H1 (cell line): ENCODE data around the gene HSD17B2. TPM values are rescaled to one million over a fixed set of nuclear protein-coding genes. Genes with fewer than 3 reads are reported as not detected.

Experiments used
- CTCF ChIA-PET: fragments of 300-600 bp; sonication (Branson Sonifier 250); formaldehyde crosslinking; loops from one replicate; lab custom pipeline; 2021; ENCODE audit not compliant: partially characterized antibody; lab: Charles Lee
- POLR2A ChIA-PET: fragments of 300-600 bp; sonication (Branson Sonifier 250); formaldehyde crosslinking; loops from one replicate; lab custom pipeline; 2021; ENCODE audit warnings: inconsistent platforms; ENCODE audit not compliant: partially characterized antibody; lab: Charles Lee
- DNase-seq, 2 experiments: peaks; one replicate each; pipeline versions ENCODE4 v3.0.0 to v3.0.0-alpha.2; 2010 to 2022; ENCODE audit warnings: low spot score in 2 of 2, low read depth in 1 of 2, mixed read lengths in 1 of 2
- FAIRE-seq: peaks from 2 replicates; lab custom pipeline; 2011; peaks lifted over from hg19 to GRCh38; lab: Jason Lieb, UNC
- H2AFZ ChIP-seq: 2 replicates; pipeline ENCODE4 v1.8.1; 2012; ENCODE audit warnings: low read length, inconsistent platforms
- H2AK5ac ChIP-seq: 2 replicates; pipeline ENCODE4 v1.6.1; 2013; ENCODE audit warnings: low read depth, low read length
- H2BK120ac ChIP-seq: replicated peaks from 2 replicates; pipeline ENCODE3; 2013; ENCODE audit warnings: low read depth, low read length, inconsistent platforms
- H2BK12ac ChIP-seq: 2 replicates; pipeline ENCODE4 v1.6.1; 2013; ENCODE audit warnings: low read depth, low read length
- H2BK15ac ChIP-seq: 2 replicates; pipeline ENCODE4 v1.6.1; 2013; ENCODE audit warnings: low read length
- H2BK20ac ChIP-seq: 2 replicates; pipeline ENCODE4 v1.6.1; 2013; ENCODE audit warnings: low read length
- H2BK5ac ChIP-seq: 2 replicates; pipeline ENCODE4 v1.6.1; 2013; ENCODE audit warnings: low read depth, low read length
- H3K14ac ChIP-seq: 2 replicates; pipeline ENCODE4 v1.6.1; 2013; ENCODE audit warnings: inconsistent platforms; ENCODE audit not compliant: insufficient read length
- H3K18ac ChIP-seq: 2 replicates; pipeline ENCODE4 v1.6.1; 2013; ENCODE audit warnings: low read length; ENCODE audit errors: extremely low read depth
- H3K23ac ChIP-seq: 2 replicates; pipeline ENCODE4 v1.6.1; 2013; ENCODE audit warnings: inconsistent platforms; ENCODE audit not compliant: insufficient read length
- H3K23me2 ChIP-seq: 2 replicates; pipeline ENCODE4 v1.6.1; 2013; ENCODE audit warnings: low read depth, low read length
- H3K27ac ChIP-seq: 2 replicates; pipeline ENCODE4 v1.6.1; 2011; ENCODE audit warnings: low read depth, low read length, inconsistent platforms
- H3K27me3 ChIP-seq, 4 experiments: replicated peaks in 1 of 4; 1 replicate in 1 of 4; 2 replicates in 3 of 4; pipeline versions ENCODE4 v1.6.1 to v1.8.1; 2011 to 2013; ENCODE audit warnings: low read length in 3 of 4, mild to moderate bottlenecking in 3 of 4, inconsistent platforms in 2 of 4, mixed read lengths in 2 of 4, moderate library complexity in 1 of 4; ENCODE audit not compliant: control insufficient read depth in 3 of 4, insufficient read depth in 3 of 4; ENCODE audit errors: extremely low read depth in 1 of 4
- H3K36me3 ChIP-seq, 4 experiments: 2 replicates each; pipeline versions ENCODE4 v1.6.1 to v1.8.1; 2011 to 2013; ENCODE audit warnings: mild to moderate bottlenecking in 4 of 4, low read length in 3 of 4, moderate library complexity in 2 of 4, control low read depth in 1 of 4, inconsistent platforms in 1 of 4; ENCODE audit not compliant: insufficient read depth in 4 of 4, control insufficient read depth in 2 of 4
- H3K4ac ChIP-seq: replicated peaks from 2 replicates; pipeline ENCODE3; 2013; ENCODE audit warnings: low read length, low read depth, mixed read lengths, inconsistent platforms; ENCODE audit not compliant: insufficient read length
- H3K4me1 ChIP-seq, 4 experiments: replicated peaks in 1 of 4; 1 replicate in 1 of 4; 2 replicates in 3 of 4; pipeline versions ENCODE4 v1.6.1 to v1.8.1; 2011 to 2013; ENCODE audit warnings: low read length in 3 of 4, inconsistent platforms in 2 of 4, mixed read lengths in 1 of 4; ENCODE audit not compliant: insufficient read depth in 4 of 4, control insufficient read depth in 3 of 4
- H3K4me2 ChIP-seq, 2 experiments: 2 replicates each; pipeline versions ENCODE4 v1.6.1 to v1.8.1; 2011 to 2013; ENCODE audit warnings: low read depth in 2 of 2, low read length in 2 of 2, control low read depth in 1 of 2, inconsistent platforms in 1 of 2, mild to moderate bottlenecking in 1 of 2; ENCODE audit not compliant: insufficient read depth in 1 of 2
- H3K4me3 ChIP-seq, 4 experiments: fragments of 200-600, 300-600 bp in 1 of 4; sonication (generic), shearing (Covaris generic), sonication (Bioruptor Twin) in 1 of 4; 2 replicates each; pipeline versions ENCODE4 v1.5.1 to v1.8.1; 2011 to 2016; ENCODE audit warnings: low read length in 4 of 4, low read depth in 3 of 4, control low read depth in 2 of 4, inconsistent platforms in 2 of 4, mild to moderate bottlenecking in 2 of 4, mixed read lengths in 1 of 4, moderate library complexity in 1 of 4; ENCODE audit not compliant: insufficient read depth in 2 of 4; ENCODE audit errors: extremely low read depth in 1 of 4
- H3K56ac ChIP-seq: replicated peaks from 2 replicates; pipeline ENCODE3; 2013; ENCODE audit warnings: low read depth, mild to moderate bottlenecking, mixed read lengths, low read length, inconsistent platforms; ENCODE audit not compliant: insufficient read length
- H3K79me1 ChIP-seq: 2 replicates; pipeline ENCODE4 v1.6.1; 2013; ENCODE audit warnings: low read depth, low read length, control low read depth
- H3K79me2 ChIP-seq, 2 experiments: 2 replicates each; pipeline versions ENCODE4 v1.6.1 to v1.8.1; 2012 to 2013; ENCODE audit warnings: low read length in 2 of 2, mild to moderate bottlenecking in 2 of 2, inconsistent platforms in 1 of 2; ENCODE audit not compliant: insufficient read depth in 2 of 2, control insufficient read depth in 1 of 2
- H3K9ac ChIP-seq, 4 experiments: replicated peaks in 1 of 4; 1 replicate in 1 of 4; 2 replicates in 3 of 4; pipeline versions ENCODE4 v1.6.1 to v1.8.1; 2011 to 2013; ENCODE audit warnings: low read depth in 3 of 4, low read length in 3 of 4, control low read depth in 2 of 4, mild to moderate bottlenecking in 2 of 4, moderate library complexity in 2 of 4, inconsistent platforms in 1 of 4; ENCODE audit errors: extremely low read depth in 1 of 4
- H3K9me3 ChIP-seq, 2 experiments: 2 replicates each; pipeline versions ENCODE4 v1.6.1 to v1.8.1; 2012 to 2013; ENCODE audit warnings: mild to moderate bottlenecking in 2 of 2, moderate library complexity in 2 of 2, control low read depth in 1 of 2, inconsistent platforms in 1 of 2, low read depth in 1 of 2, low read length in 1 of 2, mixed read lengths in 1 of 2; ENCODE audit not compliant: insufficient read depth in 2 of 2
- H4K20me1 ChIP-seq, 2 experiments: replicated peaks in 1 of 2; 2 replicates each; pipeline versions ENCODE3 to v1.8.1; 2011 to 2013; ENCODE audit warnings: inconsistent platforms in 2 of 2, low read length in 2 of 2, mild to moderate bottlenecking in 1 of 2; ENCODE audit not compliant: insufficient read depth in 2 of 2, control insufficient read depth in 1 of 2
- H4K5ac ChIP-seq: 2 replicates; pipeline ENCODE4 v1.6.1; 2013; ENCODE audit warnings: low read length, low read depth, mixed read lengths, inconsistent platforms; ENCODE audit not compliant: insufficient read length
- H4K8ac ChIP-seq: 2 replicates; pipeline ENCODE4 v1.8.0; 2013; ENCODE audit warnings: mild to moderate bottlenecking, moderate library complexity, low read length, inconsistent platforms; ENCODE audit not compliant: insufficient read depth; ENCODE audit errors: extremely low read depth
- H4K91ac ChIP-seq: replicated peaks from 2 replicates; pipeline ENCODE3; 2013; ENCODE audit warnings: low read length, mixed read lengths, inconsistent platforms; ENCODE audit not compliant: insufficient read length
- EP300 ChIP-seq, 2 experiments: IDR thresholded peaks; 1 replicate in 1 of 2; 2 replicates in 1 of 2; pipeline ENCODE4 v1.6.1; 2011 to 2012; ENCODE audit warnings: low read depth in 2 of 2, low read length in 2 of 2, mild to moderate bottlenecking in 2 of 2, borderline replicate concordance in 1 of 2, inconsistent platforms in 1 of 2, moderate library complexity in 1 of 2
- KDM4A ChIP-seq: IDR thresholded peaks from one replicate; pipeline ENCODE4 v1.7.1; 2012; ENCODE audit warnings: low read depth, mild to moderate bottlenecking, moderate library complexity, low read length, inconsistent platforms; ENCODE audit not compliant: severe bottlenecking
- TEAD4 ChIP-seq: IDR thresholded peaks from 2 replicates; pipeline ENCODE4 v1.6.1; 2012; ENCODE audit warnings: low read depth, low read length, inconsistent platforms, mixed read lengths
- WGBS, 2 experiments: shearing (Covaris generic) in 1 of 2; methylation state at CpG; one replicate each; pipeline versions ENCODE4 v1.1.6 to v1.1.7; 2013 to 2015; ENCODE audit warnings: low lambda C conversion rate in 2 of 2, mixed read lengths in 2 of 2, inconsistent platforms in 1 of 2, low coverage in 1 of 2, missing lambda C conversion rate in 1 of 2; ENCODE audit not compliant: insufficient replicate concordance in 2 of 2, insufficient coverage in 1 of 2, insufficient read length in 1 of 2; ENCODE audit errors: extremely low coverage in 1 of 2, missing lambda C conversion rate in 1 of 2; 5-methylcytosine and 5-hydroxymethylcytosine counted together
- polyA plus RNA-seq, 7 experiments: library from polyadenylated mRNA; depleted of rRNA in 3 of 7; stranded (reverse) in 5 of 7; unstranded in 2 of 7; fragments of >200 nt in 5 of 7; fragments of 200-250 nt in 2 of 7; gene quantifications; 1 replicate in 5 of 7; 2 replicates in 1 of 7; 4 replicates in 1 of 7; pipeline versions ENCODE4 v1.2.1 to v1.2.3, GENCODE V29; 2011 to 2013; ENCODE audit warnings: missing spikeins in 2 of 7, mixed read lengths in 2 of 7
- total RNA-seq: library from RNA; stranded (reverse); fragmentation: NEBNext Ultra II Directional; extraction: Animal tissue kit (Norgen Biotek cat#: 25700); gene quantifications from 2 replicates; pipeline ENCODE4 v1.2.1, GENCODE V29; 2021

HSD17B2 gene
- total and polyA plus RNA-seq, 2 of the 8 experiments (the other 6 are each of a cell fraction or from before 2014, with no cell fraction given) = not detected

DNA sequence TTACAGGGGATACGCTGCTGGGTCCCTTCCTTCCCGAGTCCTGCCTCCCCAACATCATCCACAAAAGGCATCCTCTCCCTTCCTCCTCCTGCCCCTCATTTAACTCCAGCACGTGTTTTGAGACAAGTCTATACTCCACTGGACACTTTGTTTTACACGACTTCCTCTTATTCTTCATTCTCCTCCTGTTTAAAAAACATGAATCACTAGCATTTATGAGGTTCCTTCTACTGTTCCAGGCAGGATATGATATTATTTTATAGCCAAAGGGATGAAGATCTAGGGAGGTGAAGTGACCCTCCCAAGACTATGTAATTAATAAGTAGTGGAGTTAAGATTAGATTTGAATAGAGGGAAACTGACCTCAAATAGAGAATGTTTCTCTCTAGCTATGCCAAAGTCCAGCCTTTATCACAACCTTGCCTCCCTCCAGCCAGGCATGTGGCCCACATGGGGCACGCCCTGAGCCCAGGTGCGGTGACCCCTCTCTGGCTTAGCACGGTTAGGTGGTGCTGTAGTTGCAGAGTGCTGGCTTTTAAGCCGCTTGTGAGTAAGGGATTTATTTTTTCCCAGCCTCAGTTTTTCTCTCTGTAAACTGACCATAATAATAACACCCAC, 1.3 kb upstream of the HSD17B2 start:
- Histone ChIP-seq H3K9me3 (no peaks in the 10 kb centered on the region), H3K27ac (no peak overlapping the region), H2BK5ac (no peak overlapping the region), H3K4me3 (no peak overlapping the region), H2BK120ac (no peak overlapping the region), H3K4me2 (no peak overlapping the region), H3K79me2 (no peaks in the 10 kb centered on the region), H3K4me1 (no peaks in the 10 kb centered on the region; a peak in 1 of 7 replicates), H3K56ac (no peak overlapping the region), H3K27me3 (no peaks in the 10 kb centered on the region), H3K23me2 (no peaks in the 10 kb centered on the region; the same call in 1 of the 2 replicates), H2AK5ac (no peak overlapping the region), H3K14ac (no peak overlapping the region), H4K91ac (no peak overlapping the region), H2BK12ac (no peak overlapping the region), H3K36me3 (no peaks in the 10 kb centered on the region), H2BK15ac (no peak overlapping the region), H3K4ac (no peak overlapping the region), H3K18ac (no peak overlapping the region), H4K20me1 (peaks cover 0 to 2% of the 10 kb centered on the region in 2 experiments), H4K8ac (no peak overlapping the region; the same call in 1 of the 2 replicates), H4K5ac (no peak overlapping the region), H2AFZ (no peak overlapping the region), H2BK20ac (no peak overlapping the region), H3K9ac (no peak overlapping the region), H3K23ac (no peak overlapping the region), H3K79me1 (no peaks in the 10 kb centered on the region)
- POLR2A ChIA-PET = interaction anchor here (1.7 kb wide), 1 partner anchor 196 kb away, joined by 3 read pairs; no protein-coding TSS in a partner anchor
- no peak for DNase-seq
- CTCF ChIA-PET = interaction anchor here (0.6 to 5.5 kb wide), 12 partner anchors 12 to 1128 kb away, joined by 3 to 43 read pairs (median 4); no protein-coding TSS in a partner anchor
- WGBS, 2 experiments = 87% methylated on average over 8 of the region's 8 CpGs; no CpG with 5 or more reads in 1 of the 2 experiments
- no peak for FAIRE-seq
- TF ChIP-seq EP300 (IDR thresholded peaks at IDR 0.05; ENCODE audit: borderline replicate concordance in 1 of 2, low read depth in 2 of 2, low read length in 2 of 2) = no peak
- TF ChIP-seq KDM4A = no peak
- TF ChIP-seq TEAD4 = no peak
